ENCODE data around the gene NCOA1. TPM values are rescaled to one million over a fixed set of nuclear protein-coding genes. Genes with fewer than 3 reads are reported as not detected.
"Not testable (repeated sequence)": the region's sequence is repeated elsewhere in the genome, so short reads cannot be mapped to it uniquely, and the experiment has no call there.

Gene NCOA1
- total RNA-seq, 1 donor from 2014 or later: 46.9 TPM

DNA sequence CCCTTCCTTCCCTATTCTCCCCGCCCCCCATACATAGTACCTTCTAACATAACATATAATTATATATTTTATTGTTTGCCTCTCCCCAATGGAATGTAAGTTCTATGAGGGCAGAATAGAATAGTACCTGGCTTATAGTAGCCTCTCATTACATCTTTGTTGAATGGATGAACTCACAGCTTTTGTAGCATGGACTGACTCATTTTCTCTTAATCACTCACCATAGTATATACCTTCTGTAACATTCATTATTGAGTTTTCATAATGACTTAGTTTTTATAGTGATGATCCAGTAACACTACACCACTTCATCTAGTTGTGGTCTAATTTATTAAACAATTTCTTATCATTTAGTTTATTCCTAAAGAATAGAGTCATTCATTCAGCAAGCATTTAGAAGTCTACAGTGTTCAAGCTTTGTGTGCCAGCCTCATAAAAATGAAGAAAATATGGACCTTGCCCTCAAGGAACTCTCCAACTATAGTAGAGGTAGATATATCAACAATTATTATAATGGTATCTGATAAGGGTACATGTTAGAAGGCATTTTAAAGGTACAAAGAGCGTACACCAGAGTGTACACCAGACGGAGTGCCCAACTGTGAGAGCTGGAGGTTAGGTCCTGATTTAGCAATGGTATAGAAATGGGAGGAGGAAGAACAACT, 31.1 kb downstream of the NCOA1 start:
- H3K9me3 ChIP-seq: no peaks in the 10 kb centered on the region
- H3K4me3 ChIP-seq: no peak overlapping the region
- H3K4me1 ChIP-seq: peaks cover 8% of the 10 kb centered on the region
- TF ChIP-seq, protein P1, sequence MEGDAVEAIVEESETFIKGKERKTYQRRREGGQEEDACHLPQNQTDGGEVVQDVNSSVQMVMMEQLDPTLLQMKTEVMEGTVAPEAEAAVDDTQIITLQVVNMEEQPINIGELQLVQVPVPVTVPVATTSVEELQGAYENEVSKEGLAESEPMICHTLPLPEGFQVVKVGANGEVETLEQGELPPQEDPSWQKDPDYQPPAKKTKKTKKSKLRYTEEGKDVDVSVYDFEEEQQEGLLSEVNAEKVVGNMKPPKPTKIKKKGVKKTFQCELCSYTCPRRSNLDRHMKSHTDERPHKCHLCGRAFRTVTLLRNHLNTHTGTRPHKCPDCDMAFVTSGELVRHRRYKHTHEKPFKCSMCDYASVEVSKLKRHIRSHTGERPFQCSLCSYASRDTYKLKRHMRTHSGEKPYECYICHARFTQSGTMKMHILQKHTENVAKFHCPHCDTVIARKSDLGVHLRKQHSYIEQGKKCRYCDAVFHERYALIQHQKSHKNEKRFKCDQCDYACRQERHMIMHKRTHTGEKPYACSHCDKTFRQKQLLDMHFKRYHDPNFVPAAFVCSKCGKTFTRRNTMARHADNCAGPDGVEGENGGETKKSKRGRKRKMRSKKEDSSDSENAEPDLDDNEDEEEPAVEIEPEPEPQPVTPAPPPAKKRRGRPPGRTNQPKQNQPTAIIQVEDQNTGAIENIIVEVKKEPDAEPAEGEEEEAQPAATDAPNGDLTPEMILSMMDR (IDR thresholded peaks at IDR 0.05): no peak
- ATAC-seq (no peak), DNase-seq (no peak)
- H3K36me3 ChIP-seq: no peaks in the 10 kb centered on the region
- H3K27me3 ChIP-seq: no peaks in the 10 kb centered on the region
- H3K27ac ChIP-seq: no peak overlapping the region
- intact Hi-C loops (cut with DNase I): no loop called here

- Histone ChIP-seq H3K27ac (no peak overlapping the region), H3K36me3 (no peaks in the 10 kb centered on the region), H3K27me3 (no peaks in the 10 kb centered on the region), H3K9me3 (no peaks in the 10 kb centered on the region), H3K4me1 (no peaks in the 10 kb centered on the region), H3K4me3 (no peak overlapping the region)
- DNase-seq (no peak), ATAC-seq (no peak)
- intact Hi-C loops (cut with DNase I): no loop called here
- TF ChIP-seq, protein P1 (IDR thresholded peaks at IDR 0.05): no peak
Measured at GRCh38 chr2:24527536-24527935, 36.5 kb downstream of the NCOA1 start.

DNA sequence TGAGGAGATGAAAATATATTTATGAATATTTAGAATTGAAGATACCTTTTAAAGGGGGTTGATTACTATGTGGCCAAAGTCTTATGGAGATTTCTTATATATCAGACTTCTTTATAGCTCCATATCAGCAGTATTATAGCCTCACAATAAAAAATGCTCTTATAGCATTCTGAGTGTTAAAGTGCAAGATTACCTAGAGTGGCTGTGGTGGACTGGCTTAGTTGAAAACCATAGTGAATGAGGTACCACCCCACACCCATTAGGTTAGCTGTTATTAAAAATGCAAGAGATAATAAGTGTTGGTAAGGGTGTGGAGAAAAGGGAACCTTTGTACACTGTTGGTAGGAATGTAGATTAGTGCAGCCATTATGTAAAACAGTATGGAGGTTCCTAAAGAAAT, 39.7 kb downstream of the NCOA1 start:
- ATAC-seq: no peak
- TF ChIP-seq, protein P1 (IDR thresholded peaks at IDR 0.05): no peak
- intact Hi-C loops (cut with DNase I): no loop called here
- Histone ChIP-seq H3K27me3 (no peaks in the 10 kb centered on the region), H3K27ac (no peak overlapping the region), H3K36me3 (no peaks in the 10 kb centered on the region), H3K4me1 (no peaks in the 10 kb centered on the region), H3K4me3 (no peak overlapping the region), H3K9me3 (no peaks in the 10 kb centered on the region)
- no peak for DNase-seq

GRCh38 chr2:24531610-24532009, 40.6 kb downstream of the NCOA1 start:
- H3K9me3 ChIP-seq; DNase-seq; H3K27ac ChIP-seq; H3K27me3 ChIP-seq; intact Hi-C loops (cut with DNase I); H3K4me3 ChIP-seq; H3K4me1 ChIP-seq; H3K36me3 ChIP-seq; ATAC-seq: not testable (repeated sequence)

- H3K9me3 ChIP-seq; DNase-seq; H3K36me3 ChIP-seq; intact Hi-C loops (cut with DNase I); H3K4me1 ChIP-seq; H3K27ac ChIP-seq; H3K4me3 ChIP-seq; H3K27me3 ChIP-seq; ATAC-seq: not testable (repeated sequence)
Measured at GRCh38 chr2:24532057-24532456, 41.0 kb downstream of the NCOA1 start.

DNA sequence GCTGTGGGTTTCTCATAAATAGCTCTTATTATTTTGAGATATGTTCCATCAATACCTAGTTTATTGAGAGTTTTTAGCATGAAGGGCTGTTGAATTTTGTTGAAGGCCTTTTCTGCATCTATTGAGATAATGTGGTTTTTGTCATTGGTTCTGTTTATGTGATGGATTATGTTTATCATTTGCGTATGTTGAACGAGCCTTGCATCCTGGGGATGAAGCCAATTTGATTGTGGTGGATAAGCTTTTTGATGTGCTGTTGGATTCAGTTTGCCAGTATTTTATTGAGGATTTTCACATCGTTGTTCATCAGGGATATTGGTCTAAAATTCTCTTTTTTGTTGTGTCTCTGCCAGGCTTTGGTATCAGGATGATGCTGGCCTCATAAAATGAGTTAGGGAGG, 42.5 kb downstream of the NCOA1 start:
- H3K27me3 ChIP-seq; H3K27ac ChIP-seq; H3K4me3 ChIP-seq; DNase-seq; H3K36me3 ChIP-seq; intact Hi-C loops (cut with DNase I); H3K4me1 ChIP-seq; H3K9me3 ChIP-seq; ATAC-seq: not testable (repeated sequence)

GRCh38 chr2:24538720-24539119, 47.7 kb downstream of the NCOA1 start:
- Histone ChIP-seq H3K27ac (no peak overlapping the region), H3K4me3 (no peak overlapping the region), H3K9me3 (peaks cover 5% of the 10 kb centered on the region), H3K36me3 (peaks cover 4% of the 10 kb centered on the region), H3K4me1 (no peaks in the 10 kb centered on the region), H3K27me3 (no peaks in the 10 kb centered on the region)
- TF ChIP-seq, protein P1 (IDR thresholded peaks at IDR 0.05): no peak
- intact Hi-C loops (cut with DNase I): no loop called here
- DNase-seq (no peak), ATAC-seq (peak; percentile 43)
